ENCODE measurements around the gene XCL2. TPM values are rescaled to one million over a fixed set of nuclear protein-coding genes. Genes with fewer than 3 reads are reported as not detected.

Gene XCL2
- total and polyA plus RNA-seq, 10 of the 15 experiments (the other 5 are each of a cell fraction or from before 2014, with no cell fraction given): 0.50 to 299 (median 4.8) TPM

- no TSS peak for BruUV-seq (replicated peaks)
- RAD21 ChIA-PET (ENCODE audit: unreplicated experiment): interaction anchor here (1.2 to 8.0 kb wide), 13 partner anchors 12 to 213 kb away, joined by 3 to 218 read pairs (median 24); partner anchors contain the start of gene XCL2
These were observed 11.8 kb upstream of the XCL2 start for GRCh38 chr1:168555508-168556046.

More at GRCh38 chr1:168555508-168556046, 11.8 kb upstream of the XCL2 start:
- Histone ChIP-seq H3K36me3 (ENCODE audit: control insufficient read depth in 2 of 2, insufficient read depth in 2 of 2, low read length in 1 of 2) (no peaks in the 10 kb centered on the region), H3K4me3 (no peak overlapping the region), H3K9me3 (replicated peaks; ENCODE audit: control insufficient read depth, insufficient read depth, low read length) (no peaks in the 10 kb centered on the region), H2AFZ (ENCODE audit: control insufficient read depth, low read depth, low read length) (no peak overlapping the region), H4K20me1 (ENCODE audit: control insufficient read depth, insufficient read depth) (no peaks in the 10 kb centered on the region), H3K79me2 (ENCODE audit: control insufficient read depth, insufficient read depth, low read length) (no peaks in the 10 kb centered on the region), H3K4me2 (ENCODE audit: control insufficient read depth, insufficient read depth) (no peak overlapping the region), H3K4me1 (ENCODE audit: control insufficient read depth, insufficient read depth, low read length) (no peaks in the 10 kb centered on the region; the same call in 1 of the 2 replicates), H3K27me3 (replicated peaks in 1 of 2; ENCODE audit: control insufficient read depth in 2 of 2, insufficient read depth in 2 of 2, low read length in 1 of 2) (no peaks in the 10 kb centered on the region), H3K9ac (ENCODE audit: control insufficient read depth, insufficient read depth, low read length) (no peak overlapping the region), H3K27ac (ENCODE audit: control insufficient read depth, insufficient read depth) (no peak overlapping the region)
- 69% methylated on average over 3 of the region's 3 CpGs for WGBS (ENCODE audit: insufficient coverage, insufficient replicate concordance, low lambda C conversion rate, missing lambda C conversion rate)
- ChIA-PET CTCF (interaction anchor here (1.1 to 5.3 kb wide), 11 partner anchors 13 to 213 kb away, joined by 3 to 28 read pairs (median 8); no protein-coding TSS in a partner anchor), POLR2A (interaction anchor here (1.0 to 7.3 kb wide), 10 partner anchors 16 to 87 kb away, joined by 3 to 56 read pairs (median 9); no protein-coding TSS in a partner anchor), SMC1A (ENCODE audit: uncharacterized antibody, unreplicated experiment) (interaction anchor here (0.7 to 8.0 kb wide), 19 partner anchors 9 to 526 kb away, joined by 3 to 257 read pairs (median 16); partner anchors contain the start of genes XCL1 and XCL2)
- intact Hi-C loops (cut with micrococcal nuclease; ENCODE audit: unreplicated experiment) (loop anchor here (2.0 to 10.0 kb wide), 2 partner anchors 45 to 91 kb away; no protein-coding TSS in a partner anchor), in situ Hi-C loops (cut with MboI) (no loop called here)
- DNase-seq (ENCODE audit: low read depth, low spot score) (no peak), FAIRE-seq (no peak), ATAC-seq (peak; percentile 17)
- TF ChIP-seq ZBTB33 (IDR thresholded peaks at IDR 0.05): 0 out of 2 replicates have a peak, but pooled peaks have one; percentile 14
- no peak for TF ChIP-seq IKZF1 (conservative IDR thresholded peaks at IDR 0.05)
- TF ChIP-seq ZSCAN29 (IDR thresholded peaks at IDR 0.05): no peak
- TF ChIP-seq MXI1 (IDR thresholded peaks at IDR 0.05; ENCODE audit: low read depth, low read length): no peak
- no peak for TF ChIP-seq BMI1 (IDR thresholded peaks at IDR 0.05; ENCODE audit: borderline replicate concordance)
- TF ChIP-seq MLLT1 (IDR thresholded peaks at IDR 0.05): peak; percentile 80
- no peak for TF ChIP-seq E2F4 (IDR thresholded peaks at IDR 0.05; ENCODE audit: low read depth, low read length)
- no peak for TF ChIP-seq BCL11A (IDR thresholded peaks at IDR 0.05; ENCODE audit: low read depth, low read length)
- TF ChIP-seq PKNOX1 (IDR thresholded peaks at IDR 0.05): peak; percentile 64; the same call in 1 of the 2 replicates
- no peak for TF ChIP-seq FOXK2 (IDR thresholded peaks at IDR 0.05)
- no peak for TF ChIP-seq BRCA1 (IDR thresholded peaks at IDR 0.05; ENCODE audit: low read depth, low read length)
- TF ChIP-seq ATF2 (IDR thresholded peaks at IDR 0.05; ENCODE audit: low read length): no peak
- peak; percentile 43; the same call in 1 of the 2 replicates for TF ChIP-seq ATF7 (IDR thresholded peaks at IDR 0.05; ENCODE audit: low read depth)
